Astrocyte of the cerebellum (primary cell): Measurements from ENCODE around the gene MANSC4.

Experiments used
- DNase-seq: peaks from one replicate; pipeline ENCODE4 v3.0.0-alpha.2; 2011; ENCODE audit warnings: low read depth
- H3K4me3 ChIP-seq: 2 replicates; pipeline ENCODE4 v1.5.1; 2011; ENCODE audit warnings: mild to moderate bottlenecking, low read depth, low read length, moderate library complexity
- CTCF ChIP-seq: IDR thresholded peaks from 2 replicates; pipeline ENCODE4 v1.5.1; 2012; ENCODE audit warnings: low read length, low read depth, moderate library complexity, mild to moderate bottlenecking; ENCODE audit errors: missing control alignments
- in situ Hi-C: cut with HindIII; loops from 2 replicates; pipeline ENCODE4 v1.10.0; 2017; ENCODE audit warnings: low sequenced_read_pairs

Gene MANSC4

GRCh38 chr12:27812502-27812901 lies 32.5 kb upstream of the MANSC4 start:
- in situ Hi-C loops: no loop called here
- TF ChIP-seq CTCF: no peak
- no peak for DNase-seq
- no peak overlapping the region for H3K4me3 ChIP-seq

DNA sequence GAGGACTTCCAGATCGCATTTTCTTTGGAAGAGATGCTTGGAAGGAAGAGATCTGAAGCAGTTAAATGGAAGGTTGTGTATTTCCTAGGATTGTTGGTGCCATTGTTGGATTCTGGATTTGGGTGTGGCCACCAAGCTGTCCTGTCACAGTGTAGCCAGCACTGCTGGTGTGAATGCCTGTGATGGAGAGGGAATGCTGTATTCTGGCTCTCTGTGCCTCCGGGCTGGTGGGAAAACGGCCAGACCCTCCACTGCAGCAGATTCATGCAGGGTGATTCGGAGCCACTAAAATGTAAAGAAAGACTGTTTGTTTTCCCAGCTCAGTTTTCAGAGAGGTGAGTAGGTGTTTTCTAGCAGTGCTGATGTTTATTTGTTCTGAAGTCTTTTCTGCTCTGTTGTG lies 30.7 kb upstream of the MANSC4 start:
- TF ChIP-seq CTCF: no peak
- no peak for DNase-seq
- in situ Hi-C loops: no loop called here
- no peak overlapping the region for H3K4me3 ChIP-seq

GRCh38 chr12:27808841-27809240 lies 28.8 kb upstream of the MANSC4 start:
- no peak for DNase-seq
- in situ Hi-C loops: no loop called here
- H3K4me3 ChIP-seq: no peak overlapping the region
- TF ChIP-seq CTCF: no peak

GRCh38 chr12:27807063-27807703 lies 27.1 kb upstream of the MANSC4 start:
- no peak for TF ChIP-seq CTCF
- no peak overlapping the region for H3K4me3 ChIP-seq
- in situ Hi-C loops: no loop called here
- DNase-seq: no peak

GRCh38 chr12:27806259-27806658 lies 26.2 kb upstream of the MANSC4 start:
- in situ Hi-C loops: no loop called here
- TF ChIP-seq CTCF: no peak
- DNase-seq: no peak
- no peak overlapping the region for H3K4me3 ChIP-seq

- in situ Hi-C loops: no loop called here
- TF ChIP-seq CTCF: no peak
- no peak for DNase-seq
- H3K4me3 ChIP-seq: no peak overlapping the region
These were observed 25.2 kb upstream of the MANSC4 start for GRCh38 chr12:27805238-27805637.
